SH-SY5Y (cell line): Measurements from ENCODE around the gene AKAP4.

Experiments
- GATA2 ChIP-seq: IDR thresholded peaks from 2 replicates; pipeline ENCODE4 v1.6.1; 2011; ENCODE audit warnings: mild to moderate bottlenecking, low read depth, low read length
- GATA3 ChIP-seq: IDR thresholded peaks from 2 replicates; pipeline ENCODE4 v1.6.1; 2011; ENCODE audit warnings: low read depth, mild to moderate bottlenecking, low read length, moderate library complexity

DNA sequence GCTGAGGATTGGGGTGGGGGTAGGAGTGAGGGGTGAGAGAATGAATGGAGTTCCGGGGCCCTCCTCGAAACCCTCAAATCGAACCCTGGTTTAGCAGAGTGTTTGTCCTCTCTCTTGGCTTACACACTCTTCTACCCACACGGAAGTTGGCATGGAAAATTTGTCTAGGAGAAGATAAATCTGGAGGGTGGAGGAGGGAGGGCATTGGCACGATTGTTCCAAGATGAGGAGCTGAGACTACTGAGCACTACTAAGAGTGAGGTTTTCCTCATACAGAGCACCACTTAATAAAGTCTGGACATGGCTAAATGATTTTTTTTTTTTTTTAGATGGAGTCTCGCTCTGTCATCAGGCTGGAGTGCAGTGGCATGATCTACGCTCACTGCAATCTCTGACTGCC, 33.4 kb downstream of the AKAP4 start:
- TF ChIP-seq GATA2 (no peak), GATA3 (no peak)
